Measurements from ENCODE around the gene PLEKHA5.

The PLEKHA5 gene

GRCh38 chr12:19402211-19402610 lies 272.7 kb downstream of the PLEKHA5 start:
- H3K4me3 ChIP-seq (ENCODE audit: low read length), result no peak overlapping the region
- DNase-seq (ENCODE audit: low read depth), result peak; percentile 89
- TF ChIP-seq, protein P1, sequence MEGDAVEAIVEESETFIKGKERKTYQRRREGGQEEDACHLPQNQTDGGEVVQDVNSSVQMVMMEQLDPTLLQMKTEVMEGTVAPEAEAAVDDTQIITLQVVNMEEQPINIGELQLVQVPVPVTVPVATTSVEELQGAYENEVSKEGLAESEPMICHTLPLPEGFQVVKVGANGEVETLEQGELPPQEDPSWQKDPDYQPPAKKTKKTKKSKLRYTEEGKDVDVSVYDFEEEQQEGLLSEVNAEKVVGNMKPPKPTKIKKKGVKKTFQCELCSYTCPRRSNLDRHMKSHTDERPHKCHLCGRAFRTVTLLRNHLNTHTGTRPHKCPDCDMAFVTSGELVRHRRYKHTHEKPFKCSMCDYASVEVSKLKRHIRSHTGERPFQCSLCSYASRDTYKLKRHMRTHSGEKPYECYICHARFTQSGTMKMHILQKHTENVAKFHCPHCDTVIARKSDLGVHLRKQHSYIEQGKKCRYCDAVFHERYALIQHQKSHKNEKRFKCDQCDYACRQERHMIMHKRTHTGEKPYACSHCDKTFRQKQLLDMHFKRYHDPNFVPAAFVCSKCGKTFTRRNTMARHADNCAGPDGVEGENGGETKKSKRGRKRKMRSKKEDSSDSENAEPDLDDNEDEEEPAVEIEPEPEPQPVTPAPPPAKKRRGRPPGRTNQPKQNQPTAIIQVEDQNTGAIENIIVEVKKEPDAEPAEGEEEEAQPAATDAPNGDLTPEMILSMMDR (IDR thresholded peaks at IDR 0.05; ENCODE audit: insufficient read depth, low read depth, low read length, missing control alignments), result no peak

- no peak overlapping the region for H3K4me3 ChIP-seq (ENCODE audit: low read length)
- DNase-seq (ENCODE audit: low read depth), result peak; percentile 40
- TF ChIP-seq, protein P1 (IDR thresholded peaks at IDR 0.05; ENCODE audit: insufficient read depth, low read depth, low read length, missing control alignments), result no peak
Observed at GRCh38 chr12:19402743-19403431, 273.4 kb downstream of the PLEKHA5 start.

DNA sequence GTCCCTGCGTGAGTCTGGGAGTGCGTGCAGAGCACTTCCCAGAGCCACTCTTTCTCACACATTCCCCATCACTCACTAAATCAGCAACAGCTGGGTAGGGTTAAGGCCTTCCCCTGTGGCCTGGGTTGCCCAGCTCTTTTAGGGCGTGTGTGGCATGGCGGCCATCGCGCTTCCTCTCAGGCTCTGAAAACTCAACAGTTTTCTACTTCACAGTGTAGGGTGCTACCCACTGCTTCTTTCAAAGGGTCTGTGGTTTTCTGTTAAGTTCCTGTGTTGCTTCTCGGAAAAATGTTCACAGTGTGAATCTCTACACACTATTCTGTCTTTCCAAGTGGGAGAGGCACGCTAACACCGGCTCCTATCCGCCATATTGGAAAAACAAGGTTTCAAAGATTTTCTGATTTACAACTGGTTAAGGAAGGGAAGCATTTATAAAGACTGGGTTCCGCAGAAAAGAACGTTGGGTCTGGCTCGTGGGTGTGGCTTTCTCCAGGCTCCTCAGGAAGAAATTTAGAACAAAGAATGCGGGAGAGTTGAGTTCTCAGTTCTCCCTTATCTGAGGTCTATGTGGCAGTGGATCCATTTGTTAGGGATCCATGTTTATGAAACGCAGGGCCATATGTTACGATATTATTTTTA lies 274.8 kb downstream of the PLEKHA5 start:
- no peak for DNase-seq (ENCODE audit: low read depth)
- TF ChIP-seq, protein P1 (IDR thresholded peaks at IDR 0.05; ENCODE audit: insufficient read depth, low read depth, low read length, missing control alignments), result no peak
- no peak overlapping the region for H3K4me3 ChIP-seq (ENCODE audit: low read length)

DNA sequence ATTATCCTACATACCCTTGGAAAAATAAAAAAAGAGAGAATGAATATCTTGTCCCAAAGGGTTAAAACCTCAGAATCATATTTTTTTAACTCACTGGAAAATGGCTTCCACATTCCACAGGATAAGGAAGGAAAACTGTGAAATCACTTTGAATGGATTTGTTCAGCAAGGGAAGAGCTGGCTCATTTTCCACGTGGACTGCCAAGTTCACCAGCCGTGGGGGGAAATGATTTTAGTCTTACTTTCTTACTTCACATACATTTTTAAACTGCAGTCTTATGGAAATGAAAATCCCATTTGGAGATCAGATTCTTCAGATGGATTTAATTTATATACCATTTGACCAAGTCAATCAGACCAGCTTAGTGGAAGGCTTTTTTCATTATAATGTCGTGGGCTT lies 279.8 kb downstream of the PLEKHA5 start:
- no peak for DNase-seq (ENCODE audit: low read depth)
- TF ChIP-seq, protein P1 (IDR thresholded peaks at IDR 0.05; ENCODE audit: insufficient read depth, low read depth, low read length, missing control alignments), result no peak
- no peak overlapping the region for H3K4me3 ChIP-seq (ENCODE audit: low read length)

- no peak for DNase-seq (ENCODE audit: low read depth)
- TF ChIP-seq, protein P1 (IDR thresholded peaks at IDR 0.05; ENCODE audit: insufficient read depth, low read depth, low read length, missing control alignments), result no peak
- H3K4me3 ChIP-seq (ENCODE audit: low read length), result no peak overlapping the region
Observed at GRCh38 chr12:19410211-19410610, 280.7 kb downstream of the PLEKHA5 start.

DNA sequence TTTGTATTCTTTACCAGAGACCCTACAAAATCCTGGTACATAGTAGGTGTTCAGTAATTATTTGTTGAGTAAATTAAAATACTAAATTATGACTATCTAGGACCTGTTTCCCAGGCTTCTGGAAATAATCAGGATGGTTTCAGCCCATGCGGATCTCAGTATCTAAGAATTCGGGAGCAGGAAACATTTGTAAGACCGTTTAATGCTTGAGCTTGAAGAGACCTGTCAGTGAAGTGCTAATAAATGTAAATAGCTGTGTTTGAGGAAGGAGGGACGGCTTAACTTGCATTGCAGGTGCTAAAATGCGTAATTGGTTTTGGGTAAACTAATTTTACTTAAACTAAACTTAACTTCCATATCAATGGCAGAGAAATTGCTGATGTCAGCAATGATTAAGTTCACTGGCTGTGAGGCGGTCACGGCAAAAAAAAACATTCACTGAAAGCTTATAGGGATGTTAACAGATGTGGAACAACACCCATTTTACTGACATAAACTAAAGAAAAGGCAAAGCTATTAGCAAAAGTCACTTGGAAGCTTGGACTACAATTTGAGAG lies 281.2 kb downstream of the PLEKHA5 start:
- TF ChIP-seq, protein P1 (IDR thresholded peaks at IDR 0.05; ENCODE audit: insufficient read depth, low read depth, low read length, missing control alignments), result no peak
- H3K4me3 ChIP-seq (ENCODE audit: low read length), result no peak overlapping the region
- no peak for DNase-seq (ENCODE audit: low read depth)
